Peyer's patch (tissue), 4 donors: ENCODE data around the gene SLC26A2. TPM values are rescaled to one million over a fixed set of nuclear protein-coding genes. Genes with fewer than 3 reads are reported as not detected.

Experiments used
- DNase-seq, 3 donors: peaks; one replicate each; pipeline ENCODE4 v3.0.0-alpha.2; 2017 to 2019
- H3K27ac ChIP-seq, 4 donors: fragments of 200-600 bp; sonication (generic); one replicate each; pipeline ENCODE4 v1.5.1; 2016 to 2019
- H3K27me3 ChIP-seq, 2 donors: fragments of 200-600 bp; sonication (generic); one replicate each; pipeline ENCODE4 v1.5.1; 2019
- H3K36me3 ChIP-seq, 3 donors: fragments of 200-600 bp; sonication (generic); one replicate each; pipeline ENCODE4 v1.5.1; 2016 to 2019
- H3K4me1 ChIP-seq, 4 donors: fragments of 200-600 bp; sonication (generic); one replicate each; pipeline ENCODE4 v1.5.1; 2016 to 2019
- H3K4me3 ChIP-seq, 4 donors: fragments of 200-600 bp; sonication (generic); 1 replicate in 3 of 4; 2 replicates in 1 of 4; pipeline ENCODE4 v1.5.1; 2016 to 2019; ENCODE audit warnings: mild to moderate bottlenecking in 1 of 4
- H3K9me3 ChIP-seq, 4 donors: fragments of 200-600 bp; sonication (generic); one replicate each; pipeline ENCODE4 v1.5.1; 2016 to 2019; ENCODE audit warnings: mild to moderate bottlenecking in 1 of 4
- POLR2A ChIP-seq, 2 donors: fragments of 450-650 bp; IDR thresholded peaks; one replicate each; pipeline ENCODE4 v1.5.1; 2017; ENCODE audit warnings: antibody characterized with exemption in 2 of 2, mild to moderate bottlenecking in 2 of 2, moderate library complexity in 2 of 2
- total RNA-seq, 4 donors: library from RNA; depleted of rRNA; stranded (reverse); fragments of >200 nt; gene quantifications; one replicate each; pipeline ENCODE4 v1.1.0, GENCODE V29; 2016
- TF ChIP-seq, protein P1 (sequence below), 6 experiments: fragments of 450-650 bp in 4 of 6; fragments of 200-600 bp in 2 of 6; sonication (generic) in 1 of 6; IDR thresholded peaks; one replicate each; pipeline ENCODE4 v1.5.1; 2017 to 2019; ENCODE audit warnings: antibody characterized with exemption in 6 of 6, mild to moderate bottlenecking in 3 of 6, moderate library complexity in 1 of 6

The SLC26A2 gene
- total RNA-seq, 4 donors from 2014 or later, result 7.4 to 87.4 (median 52.1) TPM

DNA sequence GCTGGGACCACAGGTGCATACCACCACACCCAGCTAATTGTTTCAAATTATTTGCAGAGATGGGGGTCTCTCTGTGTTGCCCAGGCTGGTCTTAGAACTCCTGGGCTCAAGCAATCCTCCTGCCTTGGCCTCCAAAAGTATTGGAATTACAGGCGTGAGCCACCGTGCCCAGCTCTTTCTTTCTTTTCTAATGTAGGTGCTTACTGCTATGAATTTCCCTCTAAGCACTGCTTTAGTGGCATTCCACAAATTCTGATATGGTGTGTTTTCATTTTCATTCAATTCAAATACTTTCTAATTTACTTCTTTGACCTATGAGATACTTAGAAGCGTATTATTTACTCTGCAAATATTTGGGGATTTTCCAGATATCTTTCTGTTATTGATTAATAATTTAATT is 54.9 kb downstream of the SLC26A2 start:
- no peak overlapping the region for H3K27ac ChIP-seq
- H3K9me3 ChIP-seq, result no peaks in the 10 kb centered on the region
- peaks cover 0 to 78% (median 6%) of the 10 kb centered on the region in 3 donors for H3K36me3 ChIP-seq
- H3K4me1 ChIP-seq, result no peaks in the 10 kb centered on the region
- TF ChIP-seq, protein P1, sequence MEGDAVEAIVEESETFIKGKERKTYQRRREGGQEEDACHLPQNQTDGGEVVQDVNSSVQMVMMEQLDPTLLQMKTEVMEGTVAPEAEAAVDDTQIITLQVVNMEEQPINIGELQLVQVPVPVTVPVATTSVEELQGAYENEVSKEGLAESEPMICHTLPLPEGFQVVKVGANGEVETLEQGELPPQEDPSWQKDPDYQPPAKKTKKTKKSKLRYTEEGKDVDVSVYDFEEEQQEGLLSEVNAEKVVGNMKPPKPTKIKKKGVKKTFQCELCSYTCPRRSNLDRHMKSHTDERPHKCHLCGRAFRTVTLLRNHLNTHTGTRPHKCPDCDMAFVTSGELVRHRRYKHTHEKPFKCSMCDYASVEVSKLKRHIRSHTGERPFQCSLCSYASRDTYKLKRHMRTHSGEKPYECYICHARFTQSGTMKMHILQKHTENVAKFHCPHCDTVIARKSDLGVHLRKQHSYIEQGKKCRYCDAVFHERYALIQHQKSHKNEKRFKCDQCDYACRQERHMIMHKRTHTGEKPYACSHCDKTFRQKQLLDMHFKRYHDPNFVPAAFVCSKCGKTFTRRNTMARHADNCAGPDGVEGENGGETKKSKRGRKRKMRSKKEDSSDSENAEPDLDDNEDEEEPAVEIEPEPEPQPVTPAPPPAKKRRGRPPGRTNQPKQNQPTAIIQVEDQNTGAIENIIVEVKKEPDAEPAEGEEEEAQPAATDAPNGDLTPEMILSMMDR (IDR thresholded peaks at IDR 0.05), result no peak
- no peak for TF ChIP-seq POLR2A (IDR thresholded peaks at IDR 0.05)
- H3K27me3 ChIP-seq, result no peaks in the 10 kb centered on the region
- H3K4me3 ChIP-seq, result no peak overlapping the region
- DNase-seq, result no peak

DNA sequence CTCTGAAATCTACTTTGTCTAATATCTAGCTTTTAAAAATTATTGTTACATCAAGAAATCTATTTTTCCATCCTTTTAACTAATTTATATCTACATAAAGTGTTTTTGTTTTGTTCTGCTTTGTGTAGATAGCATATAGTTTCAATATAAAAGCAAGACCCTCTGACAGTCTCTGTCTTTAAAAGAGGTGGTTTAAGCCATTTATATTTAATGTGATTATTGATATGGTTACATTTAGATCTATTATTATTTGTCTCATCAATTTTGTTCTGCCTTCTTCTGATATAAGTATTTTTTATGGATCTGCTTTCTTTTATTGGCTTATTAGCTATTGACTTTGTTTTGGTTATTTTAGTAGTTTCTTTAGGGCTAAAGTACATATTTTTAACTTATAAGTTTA is 56.0 kb downstream of the SLC26A2 start:
- Histone ChIP-seq H3K27ac (no peak overlapping the region), H3K4me3 (no peak overlapping the region), H3K36me3 (peaks cover 0 to 79% (median 6%) of the 10 kb centered on the region in 3 donors), H3K9me3 (no peaks in the 10 kb centered on the region), H3K4me1 (no peaks in the 10 kb centered on the region), H3K27me3 (no peaks in the 10 kb centered on the region)
- DNase-seq, result no peak
- TF ChIP-seq POLR2A (IDR thresholded peaks at IDR 0.05), result no peak
- TF ChIP-seq, protein P1 (IDR thresholded peaks at IDR 0.05), result no peak

DNA sequence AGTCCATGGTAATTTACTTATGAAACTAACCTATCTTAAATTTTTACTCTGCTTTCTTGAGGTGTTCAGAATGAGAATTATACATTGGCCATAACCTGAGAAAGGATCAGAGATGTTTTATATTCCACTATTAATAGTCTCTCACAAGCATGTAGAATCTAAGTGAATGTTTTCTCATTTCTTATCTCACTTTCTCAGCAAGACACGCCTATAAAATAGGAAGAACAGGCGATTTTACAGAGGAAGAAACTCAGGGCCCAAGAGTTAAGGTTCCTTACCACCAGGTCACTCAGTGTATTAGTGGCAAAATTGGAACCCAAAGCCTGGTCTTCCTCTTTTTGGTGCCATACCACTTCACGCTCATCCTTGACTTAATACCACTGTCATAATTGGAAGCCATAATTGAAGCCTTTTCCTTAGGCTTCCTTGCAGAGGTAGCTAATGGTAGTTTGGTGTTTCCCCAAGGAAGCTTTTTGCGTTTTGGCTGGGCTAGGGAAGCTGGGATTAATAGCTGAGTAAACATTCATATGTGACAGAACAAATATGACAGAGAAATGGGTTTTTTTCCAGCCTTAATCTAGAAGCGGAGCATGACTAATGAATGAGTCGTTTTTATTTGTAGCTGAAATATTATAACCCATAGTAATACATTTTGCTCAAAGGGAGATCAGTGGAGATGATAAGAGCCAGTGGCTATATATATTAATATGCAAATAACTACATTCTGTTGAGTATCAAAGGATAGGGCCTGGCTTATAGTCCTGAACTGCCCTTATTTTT is 56.9 kb downstream of the SLC26A2 start:
- DNase-seq, result no peak
- Histone ChIP-seq H3K36me3 (peaks cover 0 to 77% (median 6%) of the 10 kb centered on the region in 3 donors), H3K27ac (no peak overlapping the region), H3K4me1 (no peaks in the 10 kb centered on the region), H3K4me3 (no peak overlapping the region), H3K9me3 (no peaks in the 10 kb centered on the region), H3K27me3 (no peaks in the 10 kb centered on the region)
- no peak for TF ChIP-seq POLR2A (IDR thresholded peaks at IDR 0.05)
- TF ChIP-seq, protein P1 (IDR thresholded peaks at IDR 0.05), result no peak

DNA sequence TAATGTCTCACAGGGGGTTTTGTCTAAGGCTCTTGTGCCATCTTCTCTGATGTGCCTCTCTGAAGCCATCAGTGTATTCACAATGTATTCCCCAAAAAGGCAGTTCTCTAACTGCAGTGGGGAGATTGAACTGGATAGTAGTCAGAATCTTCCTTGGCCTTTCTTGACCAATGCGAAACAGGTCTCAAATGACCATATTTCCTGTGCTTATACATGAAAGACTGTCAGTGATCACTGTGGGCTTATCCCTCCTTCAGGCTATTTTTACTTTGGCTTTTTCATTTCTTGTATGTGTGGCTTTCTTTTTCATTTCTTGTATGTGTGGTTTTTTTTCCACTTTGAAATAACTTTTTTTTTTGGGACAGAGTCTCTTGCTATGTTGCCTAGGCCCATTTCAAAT is 59.7 kb downstream of the SLC26A2 start:
- no peak for DNase-seq
- H3K27me3 ChIP-seq, result no peaks in the 10 kb centered on the region
- no peak overlapping the region for H3K27ac ChIP-seq
- H3K4me1 ChIP-seq, result no peaks in the 10 kb centered on the region
- TF ChIP-seq POLR2A (IDR thresholded peaks at IDR 0.05), result no peak
- TF ChIP-seq, protein P1 (IDR thresholded peaks at IDR 0.05), result no peak
- H3K4me3 ChIP-seq, result no peak overlapping the region
- H3K9me3 ChIP-seq, result no peaks in the 10 kb centered on the region
- peaks cover 0 to 70% (median 0%) of the 10 kb centered on the region in 3 donors for H3K36me3 ChIP-seq

DNA sequence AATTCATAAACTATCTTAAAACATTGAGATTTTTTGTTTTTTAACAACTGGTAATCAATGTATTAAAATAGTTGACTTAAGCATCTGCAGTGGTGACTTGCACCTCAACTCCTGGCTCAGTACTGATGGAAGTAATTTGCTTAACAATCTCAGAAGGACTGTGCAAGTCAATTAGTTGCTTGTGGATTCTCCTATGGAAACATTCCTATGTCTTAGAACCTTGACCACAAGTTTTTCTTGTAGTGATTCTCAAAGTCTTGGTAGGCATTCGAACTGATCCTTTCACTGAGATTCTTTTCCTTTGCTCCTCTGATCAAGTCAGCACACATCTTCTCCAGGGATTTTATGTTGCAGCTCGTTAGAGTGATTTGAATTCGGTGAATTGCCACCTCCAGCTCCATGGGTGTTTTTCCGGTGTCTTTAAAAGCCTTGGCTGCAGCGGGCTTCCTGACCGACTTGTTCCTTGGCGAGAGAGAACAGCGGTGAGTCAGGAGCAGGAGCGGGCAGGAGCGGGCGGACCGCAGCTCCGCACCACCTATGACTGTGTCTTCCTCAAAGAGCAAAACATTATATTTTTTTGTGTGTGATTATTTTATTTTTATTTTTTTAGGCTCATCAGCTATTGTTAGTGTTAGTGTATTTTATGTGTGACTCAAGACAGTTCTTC is 61.1 kb downstream of the SLC26A2 start:
- Histone ChIP-seq H3K27ac (no peak overlapping the region), H3K4me1 (no peaks in the 10 kb centered on the region), H3K4me3 (no peak overlapping the region), H3K36me3 (peaks cover 0 to 75% (median 0%) of the 10 kb centered on the region in 3 donors), H3K9me3 (no peaks in the 10 kb centered on the region), H3K27me3 (no peaks in the 10 kb centered on the region)
- DNase-seq, result no peak
- TF ChIP-seq POLR2A (IDR thresholded peaks at IDR 0.05), result no peak
- TF ChIP-seq, protein P1 (IDR thresholded peaks at IDR 0.05), result no peak
